ENCODE data around the gene LIN28B.
"Not testable (repeated sequence)": the region's sequence is repeated elsewhere in the genome, so short reads cannot be mapped to it uniquely, and the experiment has no call there.

- TF ChIP-seq EZH2 (IDR thresholded peaks at IDR 0.05; ENCODE audit: borderline replicate concordance, low read depth, low read length, poor library complexity, severe bottlenecking); CTCF (conservative IDR thresholded peaks at IDR 0.05; ENCODE audit: low read depth, low read length): not testable (repeated sequence)
Observed at GRCh38 chr6:104993576-104993975, 36.7 kb downstream of the LIN28B start.
